ENCODE measurements around the gene FOXJ2.
"Not testable (repeated sequence)": the region's sequence is repeated elsewhere in the genome, so short reads cannot be mapped to it uniquely, and the experiment has no call there.

The FOXJ2 gene

GRCh38 chr12:8032242-8033152 lies at the start of gene FOXJ2:
TSS of gene FOXJ2 (plus strand) at chr12:8032716. CDS start at chr12:8039833, 7,117 bp downstream.
- DNase-seq: peak; percentile 82

GRCh38 chr12:7983019-7983418 lies 49.5 kb upstream of the FOXJ2 start:
- DNase-seq: not testable (repeated sequence)

GRCh38 chr12:7983460-7983859 lies 49.1 kb upstream of the FOXJ2 start:
- DNase-seq: not testable (repeated sequence)

GRCh38 chr12:7984900-7985299 lies 47.6 kb upstream of the FOXJ2 start:
- no peak for DNase-seq

- DNase-seq: no peak
Observed at GRCh38 chr12:7985802-7986418, 46.6 kb upstream of the FOXJ2 start.

- DNase-seq: peak; percentile 71
Observed at GRCh38 chr12:7989827-7990491, 42.6 kb upstream of the FOXJ2 start.

GRCh38 chr12:7991535-7991934 lies 41.0 kb upstream of the FOXJ2 start:
- DNase-seq: peak; percentile 18

- no peak for DNase-seq
Observed at GRCh38 chr12:7994731-7995205, 37.7 kb upstream of the FOXJ2 start.

- DNase-seq: peak; percentile 90
Observed at GRCh38 chr12:7995266-7995963, 37.1 kb upstream of the FOXJ2 start.

- DNase-seq: not testable (repeated sequence)
Observed at GRCh38 chr12:8000827-8001226, 31.7 kb upstream of the FOXJ2 start.

- DNase-seq: not testable (repeated sequence)
Observed at GRCh38 chr12:8001496-8001895, 31.0 kb upstream of the FOXJ2 start.

GRCh38 chr12:8004897-8005296 lies 27.6 kb upstream of the FOXJ2 start:
- not testable (repeated sequence) for DNase-seq

- no peak for DNase-seq
Observed at GRCh38 chr12:8011331-8011730, 21.2 kb upstream of the FOXJ2 start.

- DNase-seq: no peak
Observed at GRCh38 chr12:8012651-8013309, 19.7 kb upstream of the FOXJ2 start.

GRCh38 chr12:8014836-8015235 lies 17.7 kb upstream of the FOXJ2 start:
- DNase-seq: no peak

GRCh38 chr12:8018213-8018612 lies 14.3 kb upstream of the FOXJ2 start:
- not testable (repeated sequence) for DNase-seq

GRCh38 chr12:8018666-8019581 lies 13.6 kb upstream of the FOXJ2 start:
- DNase-seq: peak; percentile 19

GRCh38 chr12:8026291-8026900 lies 6.1 kb upstream of the FOXJ2 start:
- peak; percentile 99 for DNase-seq

GRCh38 chr12:8027856-8028255 lies 4.7 kb upstream of the FOXJ2 start:
- no peak for DNase-seq

GRCh38 chr12:8028267-8028666 lies 4.2 kb upstream of the FOXJ2 start:
- no peak for DNase-seq

GRCh38 chr12:8030189-8030588 lies 2.3 kb upstream of the FOXJ2 start:
- DNase-seq: no peak

Measured in CD4-positive, alpha-beta T cell treated with Interleukin-17A for 1 hour (primary cell).